ENCODE results near the gene ENDOV. TPM values are rescaled to one million over a fixed set of nuclear protein-coding genes. Genes with fewer than 3 reads are reported as not detected.

Gene ENDOV
- polyA plus RNA-seq, 1 donor (not counting 4 experiments of a cell fraction or from before 2014, with no cell fraction given): 10.9 TPM

GRCh38 chr17:80458016-80458415, 43.0 kb downstream of the ENDOV start:
- H3K4me1 ChIP-seq (ENCODE audit: control insufficient read depth, extremely low read depth, insufficient read depth, low read length): peaks cover 21% of the 10 kb centered on the region
- no peaks in the 10 kb centered on the region for H3K9me3 ChIP-seq (ENCODE audit: control insufficient read depth, low read depth, low read length)
- H4K20me1 ChIP-seq (ENCODE audit: control insufficient read depth, extremely low read depth, insufficient read depth, low read length): no peaks in the 10 kb centered on the region
- FAIRE-seq (no peak), DNase-seq (ENCODE audit: low read depth, low spot score) (no peak)
- H2AFZ ChIP-seq (ENCODE audit: control insufficient read depth, low read length): no peak overlapping the region
- H3K27ac ChIP-seq (ENCODE audit: control insufficient read depth, insufficient read depth, low read length): no peak overlapping the region
- peaks cover 15% of the 10 kb centered on the region for H3K27me3 ChIP-seq (ENCODE audit: control insufficient read depth, extremely low read depth, insufficient read depth, low read length)
- H3K9me1 ChIP-seq (ENCODE audit: control insufficient read depth, extremely low read depth, insufficient read depth, low read length): no peaks in the 10 kb centered on the region
- H3K4me2 ChIP-seq (ENCODE audit: control insufficient read depth, extremely low read depth, insufficient read depth, low read depth, low read length): no peak overlapping the region
- H3K4me3 ChIP-seq (ENCODE audit: control insufficient read depth in 2 of 3, extremely low read depth in 1 of 3, insufficient read depth in 2 of 3, low read depth in 1 of 3, low read length in 3 of 3): no peak overlapping the region
- H3K9ac ChIP-seq (ENCODE audit: control insufficient read depth, extremely low read depth, insufficient read depth, low read length): no peak overlapping the region
- no peaks in the 10 kb centered on the region for H3K79me2 ChIP-seq (ENCODE audit: control insufficient read depth, insufficient read depth, low read length)
- dilution Hi-C loops (cut with MboI; ENCODE audit: extremely low pct_ligation_motif_present, low sequenced_read_pairs): no loop called here
- no peak for TF ChIP-seq EZH2 (IDR thresholded peaks at IDR 0.05; ENCODE audit: low read length)
- no peak for TF ChIP-seq CTCF (optimal IDR thresholded peaks at IDR 0.05 in 1 of 3, IDR thresholded peaks at IDR 0.05 in 1 of 3, conservative IDR thresholded peaks at IDR 0.05 in 1 of 3; ENCODE audit: extremely low read depth in 1 of 3, insufficient read depth in 2 of 3, low read length in 3 of 3)
- no peaks in the 10 kb centered on the region for H3K36me3 ChIP-seq (ENCODE audit: control insufficient read depth in 2 of 2, extremely low read depth in 1 of 2, insufficient read depth in 2 of 2, low read length in 2 of 2)

DNA sequence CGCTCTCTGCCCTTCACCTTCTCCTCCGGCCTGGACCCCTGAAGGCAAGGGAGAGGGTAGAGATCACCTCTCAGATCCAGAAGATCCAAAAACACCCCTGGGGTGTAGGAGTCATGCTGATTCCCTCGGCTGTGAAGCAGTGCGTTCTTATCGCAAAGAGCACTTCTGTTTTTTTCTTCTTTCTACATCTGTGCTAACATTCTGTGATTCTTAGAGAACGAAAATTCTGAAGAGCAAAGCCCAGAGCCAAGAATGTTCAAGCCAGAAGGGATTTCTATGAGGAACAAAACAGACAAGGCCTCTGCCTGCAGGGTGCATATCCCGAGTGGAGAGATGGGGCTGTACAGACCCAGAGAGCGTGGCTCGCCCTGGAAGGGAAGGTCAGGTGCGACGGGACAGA, 44.3 kb downstream of the ENDOV start:
- peaks cover 19% of the 10 kb centered on the region for H3K27me3 ChIP-seq (ENCODE audit: control insufficient read depth, extremely low read depth, insufficient read depth, low read length)
- no peak for FAIRE-seq

More for the DNA sequence above, 44.3 kb downstream of the ENDOV start:
- no peaks in the 10 kb centered on the region for H4K20me1 ChIP-seq (ENCODE audit: control insufficient read depth, extremely low read depth, insufficient read depth, low read length)
- no peaks in the 10 kb centered on the region for H3K9me1 ChIP-seq (ENCODE audit: control insufficient read depth, extremely low read depth, insufficient read depth, low read length)
- no peak overlapping the region for H3K4me2 ChIP-seq (ENCODE audit: control insufficient read depth, extremely low read depth, insufficient read depth, low read depth, low read length)
- no peak overlapping the region for H3K9ac ChIP-seq (ENCODE audit: control insufficient read depth, extremely low read depth, insufficient read depth, low read length)
- no peak overlapping the region for H3K4me3 ChIP-seq (ENCODE audit: control insufficient read depth in 2 of 3, extremely low read depth in 1 of 3, insufficient read depth in 2 of 3, low read depth in 1 of 3, low read length in 3 of 3)
- no peak overlapping the region for H2AFZ ChIP-seq (ENCODE audit: control insufficient read depth, low read length)
- no peak overlapping the region for H3K27ac ChIP-seq (ENCODE audit: control insufficient read depth, insufficient read depth, low read length)
- H3K36me3 ChIP-seq (ENCODE audit: control insufficient read depth in 2 of 2, extremely low read depth in 1 of 2, insufficient read depth in 2 of 2, low read length in 2 of 2): no peaks in the 10 kb centered on the region
- H3K9me3 ChIP-seq (ENCODE audit: control insufficient read depth, low read depth, low read length): no peaks in the 10 kb centered on the region
- TF ChIP-seq CTCF (optimal IDR thresholded peaks at IDR 0.05 in 1 of 3, IDR thresholded peaks at IDR 0.05 in 1 of 3, conservative IDR thresholded peaks at IDR 0.05 in 1 of 3; ENCODE audit: extremely low read depth in 1 of 3, insufficient read depth in 2 of 3, low read length in 3 of 3) (no peak), EZH2 (IDR thresholded peaks at IDR 0.05; ENCODE audit: low read length) (no peak)
- H3K79me2 ChIP-seq (ENCODE audit: control insufficient read depth, insufficient read depth, low read length): no peaks in the 10 kb centered on the region
- no peak for DNase-seq (ENCODE audit: low read depth, low spot score)
- peaks cover 9% of the 10 kb centered on the region for H3K4me1 ChIP-seq (ENCODE audit: control insufficient read depth, extremely low read depth, insufficient read depth, low read length)
- dilution Hi-C loops (cut with MboI; ENCODE audit: extremely low pct_ligation_motif_present, low sequenced_read_pairs): no loop called here
